H1 (cell line): Measurements from ENCODE around the gene RSAD1. TPM values are rescaled to one million over a fixed set of nuclear protein-coding genes. Genes with fewer than 3 reads are reported as not detected.

Experiments
- CTCF ChIA-PET: fragments of 300-600 bp; sonication (Branson Sonifier 250); formaldehyde crosslinking; loops from one replicate; lab custom pipeline; 2021; ENCODE audit not compliant: partially characterized antibody; lab: Charles Lee
- POLR2A ChIA-PET: fragments of 300-600 bp; sonication (Branson Sonifier 250); formaldehyde crosslinking; loops from one replicate; lab custom pipeline; 2021; ENCODE audit warnings: inconsistent platforms; ENCODE audit not compliant: partially characterized antibody; lab: Charles Lee
- DNase-seq, 2 experiments: peaks; one replicate each; pipeline versions ENCODE4 v3.0.0 to v3.0.0-alpha.2; 2010 to 2022; ENCODE audit warnings: low spot score in 2 of 2, low read depth in 1 of 2, mixed read lengths in 1 of 2
- FAIRE-seq: peaks from 2 replicates; lab custom pipeline; 2011; peaks lifted over from hg19 to GRCh38; lab: Jason Lieb, UNC
- H2AFZ ChIP-seq: 2 replicates; pipeline ENCODE4 v1.8.1; 2012; ENCODE audit warnings: low read length, inconsistent platforms
- H2AK5ac ChIP-seq: 2 replicates; pipeline ENCODE4 v1.6.1; 2013; ENCODE audit warnings: low read depth, low read length
- H2BK120ac ChIP-seq: replicated peaks from 2 replicates; pipeline ENCODE3; 2013; ENCODE audit warnings: low read depth, low read length, inconsistent platforms
- H2BK12ac ChIP-seq: 2 replicates; pipeline ENCODE4 v1.6.1; 2013; ENCODE audit warnings: low read depth, low read length
- H2BK15ac ChIP-seq: 2 replicates; pipeline ENCODE4 v1.6.1; 2013; ENCODE audit warnings: low read length
- H2BK20ac ChIP-seq: 2 replicates; pipeline ENCODE4 v1.6.1; 2013; ENCODE audit warnings: low read length
- H2BK5ac ChIP-seq: 2 replicates; pipeline ENCODE4 v1.6.1; 2013; ENCODE audit warnings: low read depth, low read length
- H3K14ac ChIP-seq: 2 replicates; pipeline ENCODE4 v1.6.1; 2013; ENCODE audit warnings: inconsistent platforms; ENCODE audit not compliant: insufficient read length
- H3K18ac ChIP-seq: 2 replicates; pipeline ENCODE4 v1.6.1; 2013; ENCODE audit warnings: low read length; ENCODE audit errors: extremely low read depth
- H3K23ac ChIP-seq: 2 replicates; pipeline ENCODE4 v1.6.1; 2013; ENCODE audit warnings: inconsistent platforms; ENCODE audit not compliant: insufficient read length
- H3K23me2 ChIP-seq: 2 replicates; pipeline ENCODE4 v1.6.1; 2013; ENCODE audit warnings: low read depth, low read length
- H3K27ac ChIP-seq: 2 replicates; pipeline ENCODE4 v1.6.1; 2011; ENCODE audit warnings: low read depth, low read length, inconsistent platforms
- H3K27me3 ChIP-seq, 4 experiments: replicated peaks in 1 of 4; 1 replicate in 1 of 4; 2 replicates in 3 of 4; pipeline versions ENCODE4 v1.6.1 to v1.8.1; 2011 to 2013; ENCODE audit warnings: low read length in 3 of 4, mild to moderate bottlenecking in 3 of 4, inconsistent platforms in 2 of 4, mixed read lengths in 2 of 4, moderate library complexity in 1 of 4; ENCODE audit not compliant: control insufficient read depth in 3 of 4, insufficient read depth in 3 of 4; ENCODE audit errors: extremely low read depth in 1 of 4
- H3K36me3 ChIP-seq, 4 experiments: 2 replicates each; pipeline versions ENCODE4 v1.6.1 to v1.8.1; 2011 to 2013; ENCODE audit warnings: mild to moderate bottlenecking in 4 of 4, low read length in 3 of 4, moderate library complexity in 2 of 4, control low read depth in 1 of 4, inconsistent platforms in 1 of 4; ENCODE audit not compliant: insufficient read depth in 4 of 4, control insufficient read depth in 2 of 4
- H3K4ac ChIP-seq: replicated peaks from 2 replicates; pipeline ENCODE3; 2013; ENCODE audit warnings: low read length, low read depth, mixed read lengths, inconsistent platforms; ENCODE audit not compliant: insufficient read length
- H3K4me1 ChIP-seq, 4 experiments: replicated peaks in 1 of 4; 1 replicate in 1 of 4; 2 replicates in 3 of 4; pipeline versions ENCODE4 v1.6.1 to v1.8.1; 2011 to 2013; ENCODE audit warnings: low read length in 3 of 4, inconsistent platforms in 2 of 4, mixed read lengths in 1 of 4; ENCODE audit not compliant: insufficient read depth in 4 of 4, control insufficient read depth in 3 of 4
- H3K4me2 ChIP-seq, 2 experiments: 2 replicates each; pipeline versions ENCODE4 v1.6.1 to v1.8.1; 2011 to 2013; ENCODE audit warnings: low read depth in 2 of 2, low read length in 2 of 2, control low read depth in 1 of 2, inconsistent platforms in 1 of 2, mild to moderate bottlenecking in 1 of 2; ENCODE audit not compliant: insufficient read depth in 1 of 2
- H3K4me3 ChIP-seq, 4 experiments: fragments of 200-600, 300-600 bp in 1 of 4; sonication (generic), shearing (Covaris generic), sonication (Bioruptor Twin) in 1 of 4; 2 replicates each; pipeline versions ENCODE4 v1.5.1 to v1.8.1; 2011 to 2016; ENCODE audit warnings: low read length in 4 of 4, low read depth in 3 of 4, control low read depth in 2 of 4, inconsistent platforms in 2 of 4, mild to moderate bottlenecking in 2 of 4, mixed read lengths in 1 of 4, moderate library complexity in 1 of 4; ENCODE audit not compliant: insufficient read depth in 2 of 4; ENCODE audit errors: extremely low read depth in 1 of 4
- H3K56ac ChIP-seq: replicated peaks from 2 replicates; pipeline ENCODE3; 2013; ENCODE audit warnings: low read depth, mild to moderate bottlenecking, mixed read lengths, low read length, inconsistent platforms; ENCODE audit not compliant: insufficient read length
- H3K79me1 ChIP-seq: 2 replicates; pipeline ENCODE4 v1.6.1; 2013; ENCODE audit warnings: low read depth, low read length, control low read depth
- H3K79me2 ChIP-seq, 2 experiments: 2 replicates each; pipeline versions ENCODE4 v1.6.1 to v1.8.1; 2012 to 2013; ENCODE audit warnings: low read length in 2 of 2, mild to moderate bottlenecking in 2 of 2, inconsistent platforms in 1 of 2; ENCODE audit not compliant: insufficient read depth in 2 of 2, control insufficient read depth in 1 of 2
- H3K9ac ChIP-seq, 4 experiments: replicated peaks in 1 of 4; 1 replicate in 1 of 4; 2 replicates in 3 of 4; pipeline versions ENCODE4 v1.6.1 to v1.8.1; 2011 to 2013; ENCODE audit warnings: low read depth in 3 of 4, low read length in 3 of 4, control low read depth in 2 of 4, mild to moderate bottlenecking in 2 of 4, moderate library complexity in 2 of 4, inconsistent platforms in 1 of 4; ENCODE audit errors: extremely low read depth in 1 of 4
- H3K9me3 ChIP-seq, 2 experiments: 2 replicates each; pipeline versions ENCODE4 v1.6.1 to v1.8.1; 2012 to 2013; ENCODE audit warnings: mild to moderate bottlenecking in 2 of 2, moderate library complexity in 2 of 2, control low read depth in 1 of 2, inconsistent platforms in 1 of 2, low read depth in 1 of 2, low read length in 1 of 2, mixed read lengths in 1 of 2; ENCODE audit not compliant: insufficient read depth in 2 of 2
- H4K20me1 ChIP-seq, 2 experiments: replicated peaks in 1 of 2; 2 replicates each; pipeline versions ENCODE3 to v1.8.1; 2011 to 2013; ENCODE audit warnings: inconsistent platforms in 2 of 2, low read length in 2 of 2, mild to moderate bottlenecking in 1 of 2; ENCODE audit not compliant: insufficient read depth in 2 of 2, control insufficient read depth in 1 of 2
- H4K5ac ChIP-seq: 2 replicates; pipeline ENCODE4 v1.6.1; 2013; ENCODE audit warnings: low read length, low read depth, mixed read lengths, inconsistent platforms; ENCODE audit not compliant: insufficient read length
- H4K8ac ChIP-seq: 2 replicates; pipeline ENCODE4 v1.8.0; 2013; ENCODE audit warnings: mild to moderate bottlenecking, moderate library complexity, low read length, inconsistent platforms; ENCODE audit not compliant: insufficient read depth; ENCODE audit errors: extremely low read depth
- H4K91ac ChIP-seq: replicated peaks from 2 replicates; pipeline ENCODE3; 2013; ENCODE audit warnings: low read length, mixed read lengths, inconsistent platforms; ENCODE audit not compliant: insufficient read length
- ATF2 ChIP-seq: IDR thresholded peaks from 2 replicates; pipeline ENCODE4 v1.6.1; 2012; ENCODE audit warnings: low read length, inconsistent platforms
- CTCF ChIP-seq, 3 experiments: IDR thresholded peaks; 1 replicate in 2 of 3; 2 replicates in 1 of 3; pipeline versions ENCODE4 v1.5.1 to v1.6.1; 2011; ENCODE audit warnings: low read length in 3 of 3, mild to moderate bottlenecking in 3 of 3, inconsistent platforms in 2 of 3, low read depth in 1 of 3, moderate library complexity in 1 of 3; ENCODE audit not compliant: insufficient read depth in 1 of 3; ENCODE audit errors: control extremely low read depth in 1 of 3
- EGR1 ChIP-seq: IDR thresholded peaks from 2 replicates; pipeline ENCODE4 v1.6.1; 2011; ENCODE audit warnings: low read depth, low read length, borderline replicate concordance
- KDM1A ChIP-seq: fragments of 200-600, 300-600 bp; sonication (generic); IDR thresholded peaks from 2 replicates; pipeline ENCODE4 v1.7.1; 2016; ENCODE audit warnings: mild to moderate bottlenecking, low read length, borderline replicate concordance
- KDM4A ChIP-seq: IDR thresholded peaks from one replicate; pipeline ENCODE4 v1.7.1; 2012; ENCODE audit warnings: low read depth, mild to moderate bottlenecking, moderate library complexity, low read length, inconsistent platforms; ENCODE audit not compliant: severe bottlenecking
- MAX ChIP-seq: IDR thresholded peaks from 2 replicates; pipeline ENCODE4 v1.6.1; 2012; ENCODE audit warnings: inconsistent platforms
- POU5F1 ChIP-seq: IDR thresholded peaks from 2 replicates; pipeline ENCODE4 v1.6.1; 2011; ENCODE audit warnings: low read depth, mild to moderate bottlenecking, low read length, moderate library complexity
- SIN3A ChIP-seq, 2 experiments: IDR thresholded peaks in 1 of 2; conservative IDR thresholded peaks in 1 of 2; 2 replicates each; pipeline ENCODE4 v1.6.1; 2011 to 2012; ENCODE audit warnings: low read length in 2 of 2, improper control_type of control experiment in 1 of 2, low read depth in 1 of 2, mild to moderate bottlenecking in 1 of 2
- SP1 ChIP-seq: IDR thresholded peaks from 2 replicates; pipeline ENCODE4 v1.6.1; 2011; ENCODE audit warnings: low read depth, low read length
- WGBS, 2 experiments: shearing (Covaris generic) in 1 of 2; methylation state at CpG; one replicate each; pipeline versions ENCODE4 v1.1.6 to v1.1.7; 2013 to 2015; ENCODE audit warnings: low lambda C conversion rate in 2 of 2, mixed read lengths in 2 of 2, inconsistent platforms in 1 of 2, low coverage in 1 of 2, missing lambda C conversion rate in 1 of 2; ENCODE audit not compliant: insufficient replicate concordance in 2 of 2, insufficient coverage in 1 of 2, insufficient read length in 1 of 2; ENCODE audit errors: extremely low coverage in 1 of 2, missing lambda C conversion rate in 1 of 2; 5-methylcytosine and 5-hydroxymethylcytosine counted together
- polyA plus RNA-seq, 7 experiments: library from polyadenylated mRNA; depleted of rRNA in 3 of 7; stranded (reverse) in 5 of 7; unstranded in 2 of 7; fragments of >200 nt in 5 of 7; fragments of 200-250 nt in 2 of 7; gene quantifications; 1 replicate in 5 of 7; 2 replicates in 1 of 7; 4 replicates in 1 of 7; pipeline versions ENCODE4 v1.2.1 to v1.2.3, GENCODE V29; 2011 to 2013; ENCODE audit warnings: missing spikeins in 2 of 7, mixed read lengths in 2 of 7
- total RNA-seq: library from RNA; stranded (reverse); fragmentation: NEBNext Ultra II Directional; extraction: Animal tissue kit (Norgen Biotek cat#: 25700); gene quantifications from 2 replicates; pipeline ENCODE4 v1.2.1, GENCODE V29; 2021

The RSAD1 gene
- total and polyA plus RNA-seq, 2 of the 8 experiments (the other 6 are each of a cell fraction or from before 2014, with no cell fraction given) = 17.9 to 33.5 TPM

- Histone ChIP-seq H3K23me2 (peaks cover 11% of the 10 kb centered on the region; the same call in 1 of the 2 replicates), H2BK5ac (no peak overlapping the region), H3K56ac (no peak overlapping the region), H2AK5ac (no peak overlapping the region), H3K27ac (no peak overlapping the region), H3K4me1 (peaks cover 6 to 13% (median 10%) of the 10 kb centered on the region in 4 experiments), H3K18ac (no peak overlapping the region), H3K4me2 (no peak overlapping the region), H3K9ac (no peak overlapping the region), H2BK12ac (no peak overlapping the region), H2AFZ (no peak overlapping the region), H3K27me3 (no peaks in the 10 kb centered on the region; a peak in 2 of 7 replicates), H3K4me3 (no peak overlapping the region), H3K23ac (no peak overlapping the region), H3K14ac (no peak overlapping the region), H4K20me1 (no peaks in the 10 kb centered on the region), H4K91ac (no peak overlapping the region), H2BK15ac (no peak overlapping the region), H4K5ac (no peak overlapping the region), H2BK120ac (no peak overlapping the region), H3K79me2 (no peaks in the 10 kb centered on the region), H3K4ac (no peak overlapping the region), H4K8ac (no peak overlapping the region), H3K9me3 (no peaks in the 10 kb centered on the region), H3K79me1 (no peaks in the 10 kb centered on the region), H2BK20ac (no peak overlapping the region), H3K36me3 (no peaks in the 10 kb centered on the region)
- FAIRE-seq = no peak
- WGBS, 2 experiments = 81% methylated on average over 4 of the region's 4 CpGs; no CpG with 5 or more reads in 1 of the 2 experiments
- ChIA-PET POLR2A (interaction anchor here (1.3 to 2.7 kb wide), 2 partner anchors 14 to 32 kb away, joined by 3 to 9 read pairs; partner anchors contain the start of gene LRRC59), CTCF (interaction anchor here (0.6 to 8.3 kb wide), 5 partner anchors 11 to 791 kb away, joined by 3 to 87 read pairs (median 4); partner anchors contain the start of genes LRRC59 and RSAD1)
- no peak for DNase-seq
- TF ChIP-seq POU5F1 = no peak
- no peak for TF ChIP-seq SP1
- TF ChIP-seq EGR1 = no peak
- no peak for TF ChIP-seq SIN3A (conservative IDR thresholded peaks at IDR 0.05 in 1 of 2, IDR thresholded peaks at IDR 0.05 in 1 of 2; ENCODE audit: low read depth in 1 of 2, low read length in 2 of 2)
- no peak for TF ChIP-seq KDM1A
- no peak for TF ChIP-seq ATF2
- TF ChIP-seq CTCF (IDR thresholded peaks at IDR 0.05; ENCODE audit: control extremely low read depth in 1 of 3, insufficient read depth in 1 of 3, low read depth in 1 of 3, low read length in 3 of 3) = no peak
- no peak for TF ChIP-seq MAX
- no peak for TF ChIP-seq KDM4A
These were observed 48.9 kb upstream of the RSAD1 start for GRCh38 chr17:50429793-50430192.
